Measurements from ENCODE around the gene SUSD4. TPM values are rescaled to one million over a fixed set of nuclear protein-coding genes. Genes with fewer than 3 reads are reported as not detected.

The SUSD4 gene
- total RNA-seq, 6 experiments from 2014 or later, result 0.33 to 0.96 (median 0.70) TPM

- H3K27me3 Mint-ChIP-seq (ENCODE audit: insufficient read depth), result peaks cover 29% of the 10 kb centered on the region
- no peaks in the 10 kb centered on the region for H3K9me3 Mint-ChIP-seq
- H3K4me1 Mint-ChIP-seq (ENCODE audit: low read depth), result no peaks in the 10 kb centered on the region
- H3K27ac Mint-ChIP-seq, result no peak overlapping the region
- no peaks in the 10 kb centered on the region for H3K36me3 Mint-ChIP-seq (ENCODE audit: low read depth)
- no peak for TF ChIP-seq CTCF (IDR thresholded peaks at IDR 0.05)
- DNase-seq, result no peak
- no peak overlapping the region for H3K4me3 Mint-ChIP-seq
These were observed 43.0 kb downstream of the SUSD4 start for GRCh38 chr1:223320959-223321358.

GRCh38 chr1:223319905-223320580, 43.9 kb downstream of the SUSD4 start:
- Mint-ChIP-seq H3K27me3 (ENCODE audit: insufficient read depth) (peaks cover 30% of the 10 kb centered on the region), H3K4me3 (no peak overlapping the region), H3K36me3 (ENCODE audit: low read depth) (no peaks in the 10 kb centered on the region), H3K27ac (no peak overlapping the region), H3K4me1 (ENCODE audit: low read depth) (no peaks in the 10 kb centered on the region), H3K9me3 (no peaks in the 10 kb centered on the region)
- no peak for TF ChIP-seq CTCF (IDR thresholded peaks at IDR 0.05)
- no peak for DNase-seq

GRCh38 chr1:223319398-223319797, 44.6 kb downstream of the SUSD4 start:
- DNase-seq, result no peak
- no peak for TF ChIP-seq CTCF (IDR thresholded peaks at IDR 0.05)
- Mint-ChIP-seq H3K27ac (no peak overlapping the region), H3K27me3 (ENCODE audit: insufficient read depth) (peaks cover 30% of the 10 kb centered on the region), H3K9me3 (no peaks in the 10 kb centered on the region), H3K4me1 (ENCODE audit: low read depth) (no peaks in the 10 kb centered on the region), H3K4me3 (no peak overlapping the region), H3K36me3 (ENCODE audit: low read depth) (no peaks in the 10 kb centered on the region)

- H3K4me1 Mint-ChIP-seq (ENCODE audit: low read depth), result 0 out of 2 replicates have a peak, but pooled peaks cover 6% of the 10 kb centered on the region
- H3K27ac Mint-ChIP-seq, result no peak overlapping the region
- no peaks in the 10 kb centered on the region for H3K36me3 Mint-ChIP-seq (ENCODE audit: low read depth)
- no peaks in the 10 kb centered on the region for H3K9me3 Mint-ChIP-seq
- no peak for DNase-seq
- H3K27me3 Mint-ChIP-seq (ENCODE audit: insufficient read depth), result peaks cover 27% of the 10 kb centered on the region
- no peak overlapping the region for H3K4me3 Mint-ChIP-seq
- no peak for TF ChIP-seq CTCF (IDR thresholded peaks at IDR 0.05)
These were observed 47.9 kb downstream of the SUSD4 start for GRCh38 chr1:223316082-223316481.

GRCh38 chr1:223315665-223316064, 48.3 kb downstream of the SUSD4 start:
- no peak overlapping the region for H3K4me3 Mint-ChIP-seq
- no peaks in the 10 kb centered on the region for H3K36me3 Mint-ChIP-seq (ENCODE audit: low read depth)
- H3K27ac Mint-ChIP-seq, result no peak overlapping the region
- 0 out of 2 replicates have a peak, but pooled peaks cover 6% of the 10 kb centered on the region for H3K4me1 Mint-ChIP-seq (ENCODE audit: low read depth)
- DNase-seq, result no peak
- no peak for TF ChIP-seq CTCF (IDR thresholded peaks at IDR 0.05)
- H3K27me3 Mint-ChIP-seq (ENCODE audit: insufficient read depth), result peaks cover 26% of the 10 kb centered on the region
- no peaks in the 10 kb centered on the region for H3K9me3 Mint-ChIP-seq
